K562 (cell line): ENCODE data around the gene EIF4E1B. TPM values are rescaled to one million over a fixed set of nuclear protein-coding genes. Genes with fewer than 3 reads are reported as not detected.
A peak's percentile ranks its signal among the peaks of the same experiment; 100 is the strongest.

Source experiments
- AFF4 ChIP-seq: sonication (generic); formaldehyde crosslinking; IDR thresholded peaks from 2 replicates; pipeline ENCODE4 v1.8.0; 2023; ENCODE audit warnings: mild to moderate bottlenecking, missing genetic modification reagents
- ATF1 ChIP-seq, 2 experiments: fragments of 450-650 bp in 1 of 2; IDR thresholded peaks; 2 replicates each; pipeline ENCODE4 v1.6.1; 2016; ENCODE audit warnings: missing compliant biosample characterization in 1 of 2, missing genetic modification characterization in 1 of 2
- ATF3 ChIP-seq, 2 experiments: fragments of 450-650 bp in 1 of 2; sonication (generic) in 1 of 2; formaldehyde crosslinking in 1 of 2; IDR thresholded peaks in 1 of 2; conservative IDR thresholded peaks in 1 of 2; 2 replicates each; pipeline versions ENCODE4 v1.6.1 to v1.8.1; 2016 to 2023; ENCODE audit warnings: mild to moderate bottlenecking in 2 of 2, moderate library complexity in 2 of 2, inconsistent platforms in 1 of 2, missing genetic modification reagents in 1 of 2
- C11orf30 ChIP-seq: fragments of 450-650 bp; IDR thresholded peaks from 2 replicates; pipeline ENCODE4 v1.6.1; 2016; ENCODE audit warnings: low read depth, mild to moderate bottlenecking
- CCAR2 ChIP-seq: fragments of 200-400 bp; formaldehyde crosslinking; IDR thresholded peaks from 2 replicates; pipeline ENCODE4 v1.6.1; 2017; ENCODE audit warnings: mild to moderate bottlenecking, low read depth, low read length
- CXXC5 ChIP-seq: fragments of 250-450 bp; sonication (Bioruptor Pico); IDR thresholded peaks from 2 replicates; pipeline ENCODE4 v1.8.0; 2022; ENCODE audit warnings: inconsistent platforms, mild to moderate bottlenecking, moderate library complexity
- GATAD2B ChIP-seq: fragments of 450-650 bp; IDR thresholded peaks from 2 replicates; pipeline ENCODE4 v1.6.1; 2017; ENCODE audit warnings: mild to moderate bottlenecking, borderline replicate concordance
- HIVEP1 ChIP-seq: fragments of 250-450 bp; sonication (Bioruptor Pico); IDR thresholded peaks from 2 replicates; pipeline ENCODE4 v1.4.0; 2020; ENCODE audit warnings: mild to moderate bottlenecking
- ZBTB12 ChIP-seq: fragments of 250-450 bp; sonication (Bioruptor Pico); IDR thresholded peaks from 2 replicates; pipeline ENCODE4 v1.4.0; 2020
- ZNF609 ChIP-seq: sonication (generic); formaldehyde crosslinking; IDR thresholded peaks from 2 replicates; pipeline ENCODE4 v1.8.1; 2023; ENCODE audit warnings: missing genetic modification reagents, mild to moderate bottlenecking, borderline replicate concordance
- ZSCAN29 ChIP-seq: fragments of 450-650 bp; IDR thresholded peaks from 2 replicates; pipeline ENCODE4 v1.6.1; 2017
- polyA plus RNA-seq, 8 experiments: library from polyadenylated mRNA; depleted of rRNA in 4 of 8; stranded (reverse) in 5 of 8; unstranded in 3 of 8; fragments of >200 nt; fragmentation: Nextera tagmentation in 2 of 8; fragmentation: Illumina TruSeq in 1 of 8; extraction: Ambion mirVana in 2 of 8; extraction: Trizol in 1 of 8; gene quantifications; 2 replicates each; pipeline versions ENCODE4 v1.2.1 to v1.2.3, GENCODE V29; 2011 to 2014; ENCODE audit warnings: inconsistent platforms in 1 of 8, missing spikeins in 1 of 8
- total RNA-seq, 7 experiments: library from RNA; depleted of rRNA in 6 of 7; stranded (reverse); fragments of >200 nt in 6 of 7; fragmentation: Illumina TruSeq in 2 of 7; extraction: Trizol in 2 of 7; gene quantifications; 2 replicates each; pipeline versions ENCODE4 v1.2.1 to v1.2.3, GENCODE V29; 2011 to 2021; ENCODE audit warnings: low replicate concordance in 1 of 7

Gene EIF4E1B
- total and polyA plus RNA-seq, 9 of the 15 experiments (the other 6 are each of a cell fraction or from before 2014, with no cell fraction given), result not detected

- peak; percentile 83 for TF ChIP-seq ATF3 (IDR thresholded peaks at IDR 0.05)
- no peak for TF ChIP-seq ATF3 (CRISPR knock-in tag; conservative IDR thresholded peaks at IDR 0.05)
- TF ChIP-seq ZSCAN29, result no peak
- TF ChIP-seq AFF4, result no peak
- no peak for TF ChIP-seq ATF1 (CRISPR knock-in tag; IDR thresholded peaks at IDR 0.05)
- TF ChIP-seq ATF1 (tag; IDR thresholded peaks at IDR 0.05), result peak; percentile 38
- TF ChIP-seq C11orf30, result no peak
- no peak for TF ChIP-seq CXXC5 (CRISPR knock-in tag)
- no peak for TF ChIP-seq CCAR2
- no peak for TF ChIP-seq GATAD2B
- no peak for TF ChIP-seq ZBTB12
- no peak for TF ChIP-seq ZNF609 (CRISPR knock-in tag)
- no peak for TF ChIP-seq HIVEP1 (CRISPR knock-in tag)
Observed at GRCh38 chr5:176660860-176661641, 30.6 kb downstream of the EIF4E1B start (continued).
